PC-3 (cell line): ENCODE measurements around the gene SP140.

ENCODE experiments used
- EZH2 ChIP-seq: fragments of 300-600 bp; sonication (generic); IDR thresholded peaks from one replicate; pipeline ENCODE4 v1.6.1; 2017; ENCODE audit warnings: antibody characterized with exemption, mild to moderate bottlenecking, low read length; ENCODE audit not compliant: unreplicated experiment
- EZH2phosphoT487 ChIP-seq: fragments of 300-600 bp; sonication (generic); IDR thresholded peaks from 2 replicates; pipeline ENCODE4 v1.6.1; 2018; ENCODE audit warnings: mild to moderate bottlenecking, antibody characterized with exemption, low read length, borderline replicate concordance
- TF ChIP-seq, protein P1 (sequence below): fragments of 300-600 bp; sonication (generic); conservative IDR thresholded peaks from 2 replicates; pipeline ENCODE4 v1.5.1; 2017; ENCODE audit warnings: antibody characterized with exemption, low read depth, mild to moderate bottlenecking, low read length

DNA sequence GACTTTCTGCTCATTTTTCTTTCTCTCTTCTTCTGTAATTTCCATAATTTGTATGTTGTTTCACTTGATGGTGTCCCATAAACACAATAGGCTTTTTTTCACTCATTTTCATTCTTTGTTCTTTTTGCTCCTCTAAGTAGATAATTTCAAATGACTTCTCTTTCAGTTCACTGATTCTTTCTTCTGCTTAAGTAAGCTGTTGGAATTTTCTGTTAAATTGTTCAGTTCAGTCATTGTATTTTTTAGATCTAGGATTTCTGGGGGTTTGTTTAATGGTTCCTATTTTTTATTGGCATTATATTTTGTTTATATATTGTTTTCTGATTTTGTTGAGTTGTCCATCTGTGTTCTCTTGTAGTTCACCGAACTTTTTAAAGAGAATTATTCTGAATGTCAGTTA is 120.9 kb downstream of the SP140 start:
- TF ChIP-seq, protein P1, sequence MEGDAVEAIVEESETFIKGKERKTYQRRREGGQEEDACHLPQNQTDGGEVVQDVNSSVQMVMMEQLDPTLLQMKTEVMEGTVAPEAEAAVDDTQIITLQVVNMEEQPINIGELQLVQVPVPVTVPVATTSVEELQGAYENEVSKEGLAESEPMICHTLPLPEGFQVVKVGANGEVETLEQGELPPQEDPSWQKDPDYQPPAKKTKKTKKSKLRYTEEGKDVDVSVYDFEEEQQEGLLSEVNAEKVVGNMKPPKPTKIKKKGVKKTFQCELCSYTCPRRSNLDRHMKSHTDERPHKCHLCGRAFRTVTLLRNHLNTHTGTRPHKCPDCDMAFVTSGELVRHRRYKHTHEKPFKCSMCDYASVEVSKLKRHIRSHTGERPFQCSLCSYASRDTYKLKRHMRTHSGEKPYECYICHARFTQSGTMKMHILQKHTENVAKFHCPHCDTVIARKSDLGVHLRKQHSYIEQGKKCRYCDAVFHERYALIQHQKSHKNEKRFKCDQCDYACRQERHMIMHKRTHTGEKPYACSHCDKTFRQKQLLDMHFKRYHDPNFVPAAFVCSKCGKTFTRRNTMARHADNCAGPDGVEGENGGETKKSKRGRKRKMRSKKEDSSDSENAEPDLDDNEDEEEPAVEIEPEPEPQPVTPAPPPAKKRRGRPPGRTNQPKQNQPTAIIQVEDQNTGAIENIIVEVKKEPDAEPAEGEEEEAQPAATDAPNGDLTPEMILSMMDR = no peak
- TF ChIP-seq EZH2phosphoT487 = no peak
- no peak for TF ChIP-seq EZH2
